Endothelial cell of umbilical vein (primary cell): Measurements from ENCODE around the gene HDAC4. TPM values are rescaled to one million over a fixed set of nuclear protein-coding genes. Genes with fewer than 3 reads are reported as not detected.

Experiments used
- BruUV-seq: library from RNA; stranded (reverse); fragments of 400-500 nt; replicated peaks from 2 replicates; lab custom pipeline; 2021; lab: Mats Ljungman, UMichigan
- CTCF ChIA-PET: fragments of 300-600, 350-600 bp; sonication (Branson Sonifier 250); formaldehyde crosslinking; loops from one replicate; lab custom pipeline; 2021; ENCODE audit warnings: antibody characterized with exemption, inconsistent platforms; lab: Charles Lee
- POLR2A ChIA-PET: fragments of 300-600, 350-600 bp; sonication (Branson Sonifier 250); formaldehyde crosslinking; loops from one replicate; lab custom pipeline; 2021; ENCODE audit warnings: antibody characterized with exemption, inconsistent platforms; lab: Charles Lee
- DNase-seq: peaks from one replicate; pipeline ENCODE4 v3.0.0-alpha.2; 2011; ENCODE audit warnings: low read depth, low spot score
- FAIRE-seq: peaks from 2 replicates; lab custom pipeline; 2011; peaks lifted over from hg19 to GRCh38; lab: Jason Lieb, UNC
- H2AFZ ChIP-seq: 2 replicates; pipeline ENCODE4 v1.6.0; 2012; ENCODE audit warnings: low read depth, low read length, control low read depth, inconsistent platforms
- H3K27ac ChIP-seq: 2 replicates; pipeline ENCODE4 v1.5.1; 2011; ENCODE audit warnings: low read depth, mild to moderate bottlenecking, control low read depth, low read length, moderate library complexity; ENCODE audit not compliant: insufficient read depth
- H3K27me3 ChIP-seq, 2 experiments: 2 replicates each; pipeline versions ENCODE4 v1.6.0 to v1.6.1; 2011; ENCODE audit warnings: low read length in 2 of 2, mixed read lengths in 1 of 2; ENCODE audit not compliant: control insufficient read depth in 2 of 2, insufficient read depth in 2 of 2
- H3K36me3 ChIP-seq, 2 experiments: 2 replicates in 1 of 2; 3 replicates in 1 of 2; pipeline ENCODE4 v1.5.1; 2011; ENCODE audit warnings: low read length in 2 of 2, mild to moderate bottlenecking in 1 of 2, moderate library complexity in 1 of 2; ENCODE audit not compliant: control insufficient read depth in 2 of 2, insufficient read depth in 2 of 2; ENCODE audit errors: extremely low read depth in 1 of 2
- H3K4me1 ChIP-seq: 3 replicates; pipeline ENCODE4 v1.5.1; 2011; ENCODE audit warnings: mild to moderate bottlenecking, low read length; ENCODE audit not compliant: control insufficient read depth, insufficient read depth; ENCODE audit errors: extremely low read depth
- H3K4me2 ChIP-seq: 2 replicates; pipeline ENCODE4 v1.6.1; 2011; ENCODE audit warnings: low read length, control low read depth, mixed read lengths; ENCODE audit not compliant: insufficient read depth
- H3K4me3 ChIP-seq, 3 experiments: fragments of 200-600 bp in 1 of 3; sonication (generic), shearing (Covaris generic) in 1 of 3; replicated peaks in 1 of 3; 2 replicates each; pipeline ENCODE4 v1.5.1; 2011 to 2016; ENCODE audit warnings: control low read depth in 3 of 3, low read length in 3 of 3, mild to moderate bottlenecking in 2 of 3, inconsistent platforms in 1 of 3, low read depth in 1 of 3, moderate library complexity in 1 of 3; ENCODE audit not compliant: insufficient read depth in 1 of 3
- H3K79me2 ChIP-seq: 2 replicates; pipeline ENCODE4 v1.6.0; 2012; ENCODE audit warnings: low read length, inconsistent platforms; ENCODE audit not compliant: control insufficient read depth, insufficient read depth
- H3K9ac ChIP-seq: replicated peaks from 2 replicates; pipeline ENCODE3; 2011; ENCODE audit warnings: low read length, control low read depth; ENCODE audit not compliant: insufficient read depth; ENCODE audit errors: extremely low read depth
- H3K9me1 ChIP-seq: replicated peaks from 3 replicates; pipeline ENCODE4 v1.6.0; 2011; ENCODE audit warnings: mild to moderate bottlenecking, low read length; ENCODE audit not compliant: control insufficient read depth, insufficient read depth; ENCODE audit errors: extremely low read depth
- H3K9me3 ChIP-seq: replicated peaks from 2 replicates; pipeline ENCODE4 v1.5.1; 2012; ENCODE audit warnings: low read length, inconsistent platforms; ENCODE audit not compliant: control insufficient read depth, insufficient read depth
- H4K20me1 ChIP-seq: replicated peaks from 2 replicates; pipeline ENCODE3; 2011; ENCODE audit warnings: mild to moderate bottlenecking, low read length; ENCODE audit not compliant: control insufficient read depth, insufficient read depth; ENCODE audit errors: extremely low read depth
- CTCF ChIP-seq, 2 donors: IDR thresholded peaks; 1 replicate in 1 of 2; 2 replicates in 1 of 2; pipeline ENCODE4 v1.5.1; 2011; ENCODE audit warnings: low read length in 2 of 2, mild to moderate bottlenecking in 2 of 2, moderate library complexity in 2 of 2, control low read depth in 1 of 2, inconsistent platforms in 1 of 2, low read depth in 1 of 2; ENCODE audit not compliant: insufficient read depth in 1 of 2; ENCODE audit errors: extremely low read depth in 1 of 2
- EZH2 ChIP-seq: IDR thresholded peaks from 2 replicates; pipeline ENCODE4 v1.6.1; 2012; ENCODE audit warnings: borderline replicate concordance, low read depth, mild to moderate bottlenecking, moderate library complexity, low read length, inconsistent platforms; ENCODE audit not compliant: severe bottlenecking
- FOS ChIP-seq: IDR thresholded peaks from 2 replicates; pipeline ENCODE4 v1.6.1; 2011; ENCODE audit warnings: mild to moderate bottlenecking, low read length, moderate library complexity, borderline replicate concordance; ENCODE audit not compliant: insufficient read depth
- GATA2 ChIP-seq: IDR thresholded peaks from 2 replicates; pipeline ENCODE4 v1.7.0; 2011; ENCODE audit warnings: low read depth, mild to moderate bottlenecking, moderate library complexity, mixed read lengths, low read length; ENCODE audit not compliant: insufficient read length, insufficient read depth
- JUN ChIP-seq: IDR thresholded peaks from 2 replicates; pipeline ENCODE4 v1.6.1; 2011; ENCODE audit warnings: borderline replicate concordance, low read depth; ENCODE audit not compliant: insufficient read length, insufficient read depth
- MYC ChIP-seq: IDR thresholded peaks from one replicate; pipeline ENCODE4 v1.6.1; 2011; ENCODE audit warnings: mild to moderate bottlenecking, low read depth, low read length
- POLR2A ChIP-seq: IDR thresholded peaks from 2 replicates; pipeline ENCODE4 v1.6.1; 2012; ENCODE audit warnings: low read depth, mild to moderate bottlenecking, control low read depth, low read length
- POLR2AphosphoS5 ChIP-seq: IDR thresholded peaks from 2 replicates; pipeline ENCODE4 v1.6.1; 2012; ENCODE audit warnings: low read depth, mild to moderate bottlenecking, control low read depth, low read length, moderate library complexity; ENCODE audit not compliant: insufficient read depth
- dilution Hi-C: fragments of 300-500 bp; cut with MboI; formaldehyde crosslinking; loops from one replicate; pipeline ENCODE4 v1.15.0; 2019; ENCODE audit warnings: low sequenced_read_pairs; ENCODE audit not compliant: extremely low pct_ligation_motif_present
- intact Hi-C: fragments of 100-400 bp; cut with micrococcal nuclease; formaldehyde crosslinking; loops from one replicate; pipeline ENCODE4 v1.10.0; 2022
- polyA plus RNA-seq, 4 experiments: library from polyadenylated mRNA; depleted of rRNA in 3 of 4; stranded (reverse) in 3 of 4; unstranded in 1 of 4; fragments of >200 nt; gene quantifications; 2 replicates each; pipeline versions ENCODE4 v1.2.1 to v1.2.3, GENCODE V29; 2011 to 2012; ENCODE audit warnings: missing spikeins in 1 of 4
- total RNA-seq: library from RNA; stranded (reverse); gene quantifications from 2 replicates; pipeline ENCODE4 v1.2.3, GENCODE V29; 2021
- TF ChIP-seq, protein P1 (sequence below): IDR thresholded peaks from 2 replicates; pipeline ENCODE4 v1.6.1; 2011; ENCODE audit not compliant: insufficient read depth, insufficient read length

The HDAC4 gene
- total and polyA plus RNA-seq, 2 donors (not counting 3 experiments of a cell fraction or from before 2014, with no cell fraction given) = 13.4 to 33.0 TPM

- H4K20me1 ChIP-seq = no peaks in the 10 kb centered on the region
- BruUV-seq = no TSS peak
- TF ChIP-seq MYC (no peak), JUN (no peak), POLR2AphosphoS5 (no peak)
- H2AFZ ChIP-seq = no peak overlapping the region
- no peaks in the 10 kb centered on the region for H3K79me2 ChIP-seq
- H3K9ac ChIP-seq = no peak overlapping the region
- H3K4me3 ChIP-seq = no peak overlapping the region
- H3K27me3 ChIP-seq = no peaks in the 10 kb centered on the region
- no peak overlapping the region for H3K27ac ChIP-seq
- intact Hi-C loops = no loop called here
- no peaks in the 10 kb centered on the region for H3K4me1 ChIP-seq
- no peak for DNase-seq
- FAIRE-seq = no peak
- ChIA-PET CTCF (no interaction called here), POLR2A (no interaction called here)
- no peak overlapping the region for H3K4me2 ChIP-seq
- H3K9me3 ChIP-seq = no peaks in the 10 kb centered on the region
- H3K9me1 ChIP-seq = no peaks in the 10 kb centered on the region
- no peaks in the 10 kb centered on the region for H3K36me3 ChIP-seq
- dilution Hi-C loops = no loop called here
These were observed 387.2 kb downstream of the HDAC4 start for GRCh38 chr2:239013678-239013976.

GRCh38 chr2:239012936-239013677 lies 387.7 kb downstream of the HDAC4 start:
- no peak overlapping the region for H2AFZ ChIP-seq

More at GRCh38 chr2:239012936-239013677, 387.7 kb downstream of the HDAC4 start:
- Histone ChIP-seq H3K9ac (no peak overlapping the region), H3K36me3 (no peaks in the 10 kb centered on the region), H4K20me1 (no peaks in the 10 kb centered on the region), H3K4me3 (no peak overlapping the region), H3K4me2 (no peak overlapping the region), H3K27ac (no peak overlapping the region), H3K27me3 (no peaks in the 10 kb centered on the region), H3K9me1 (no peaks in the 10 kb centered on the region), H3K79me2 (no peaks in the 10 kb centered on the region), H3K4me1 (no peaks in the 10 kb centered on the region), H3K9me3 (no peaks in the 10 kb centered on the region)
- intact Hi-C loops = no loop called here
- ChIA-PET POLR2A (no interaction called here), CTCF (no interaction called here)
- no peak for DNase-seq
- no TSS peak for BruUV-seq
- TF ChIP-seq CTCF (IDR thresholded peaks at IDR 0.05; ENCODE audit: extremely low read depth in 1 of 2, insufficient read depth in 1 of 2, low read depth in 1 of 2, low read length in 2 of 2) (no peak), JUN (no peak), POLR2AphosphoS5 (no peak), POLR2A (no peak), EZH2 (no peak), GATA2 (no peak), MYC (no peak), FOS (no peak)
- TF ChIP-seq, protein P1, sequence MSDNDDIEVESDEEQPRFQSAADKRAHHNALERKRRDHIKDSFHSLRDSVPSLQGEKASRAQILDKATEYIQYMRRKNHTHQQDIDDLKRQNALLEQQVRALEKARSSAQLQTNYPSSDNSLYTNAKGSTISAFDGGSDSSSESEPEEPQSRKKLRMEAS = no peak
- dilution Hi-C loops = no loop called here
- no peak for FAIRE-seq
